CD14-positive monocyte (primary cell): Measurements from ENCODE around the gene FAM110A. TPM values are rescaled to one million over a fixed set of nuclear protein-coding genes. Genes with fewer than 3 reads are reported as not detected.
A peak's percentile ranks its signal among the peaks of the same experiment; 100 is the strongest.
"Not testable (repeated sequence)": the region's sequence is repeated elsewhere in the genome, so short reads cannot be mapped to it uniquely, and the experiment has no call there.

Source experiments
- DNase-seq, 3 donors: peaks; one replicate each; pipeline ENCODE4 v3.0.0-alpha.2; 2011 to 2022
- H2AFZ ChIP-seq: 2 replicates; pipeline ENCODE4 v1.6.0; 2012; ENCODE audit warnings: mild to moderate bottlenecking, low read depth, low read length, inconsistent platforms; ENCODE audit not compliant: insufficient read depth, poor library complexity, severe bottlenecking
- H3K27ac ChIP-seq, 2 donors: 1 replicate in 1 of 2; 2 replicates in 1 of 2; pipeline ENCODE4 v1.5.1; 2012 to 2013; ENCODE audit warnings: low read length in 2 of 2, control low read depth in 1 of 2, inconsistent platforms in 1 of 2, low read depth in 1 of 2, mild to moderate bottlenecking in 1 of 2
- H3K27me3 ChIP-seq, 2 donors: one replicate each; pipeline versions ENCODE4 v1.6.0 to v1.6.1; 2011 to 2013; ENCODE audit warnings: low read length in 2 of 2; ENCODE audit not compliant: control insufficient read depth in 2 of 2, insufficient read depth in 2 of 2
- H3K36me3 ChIP-seq, 2 donors: replicated peaks in 1 of 2; 1 replicate in 1 of 2; 2 replicates in 1 of 2; pipeline versions ENCODE4 v1.5.1 to v1.6.1; 2012 to 2013; ENCODE audit warnings: low read length in 2 of 2, control low read depth in 1 of 2, inconsistent platforms in 1 of 2, mild to moderate bottlenecking in 1 of 2; ENCODE audit not compliant: insufficient read depth in 2 of 2, control insufficient read depth in 1 of 2
- H3K4me1 ChIP-seq, 2 donors: 1 replicate in 1 of 2; 2 replicates in 1 of 2; pipeline versions ENCODE4 v1.5.1 to v1.6.1; 2012 to 2013; ENCODE audit warnings: low read length in 2 of 2, control low read depth in 1 of 2, inconsistent platforms in 1 of 2, mild to moderate bottlenecking in 1 of 2, moderate library complexity in 1 of 2; ENCODE audit not compliant: insufficient read depth in 2 of 2, control insufficient read depth in 1 of 2
- H3K4me2 ChIP-seq: replicated peaks from 2 replicates; pipeline ENCODE3; 2012; ENCODE audit warnings: low read length, moderate library complexity, mild to moderate bottlenecking; ENCODE audit not compliant: poor library complexity, severe bottlenecking; ENCODE audit errors: extremely low read depth
- H3K4me3 ChIP-seq, 3 experiments: fragments of 200-600 bp in 1 of 3; sonication (generic) in 1 of 3; replicated peaks in 1 of 3; 1 replicate in 2 of 3; 2 replicates in 1 of 3; pipeline ENCODE4 v1.5.1; 2011 to 2013; ENCODE audit warnings: low read length in 3 of 3, mild to moderate bottlenecking in 3 of 3, control low read depth in 2 of 3, low read depth in 2 of 3, inconsistent platforms in 1 of 3, moderate library complexity in 1 of 3
- H3K79me2 ChIP-seq: 2 replicates; pipeline ENCODE4 v1.6.0; 2012; ENCODE audit warnings: mild to moderate bottlenecking, control low read depth, inconsistent platforms, low read length, moderate library complexity; ENCODE audit not compliant: insufficient read depth
- H3K9ac ChIP-seq: 2 replicates; pipeline ENCODE4 v1.6.0; 2017; ENCODE audit warnings: low read length, mild to moderate bottlenecking; ENCODE audit not compliant: insufficient read depth, poor library complexity, severe bottlenecking
- H3K9me3 ChIP-seq, 2 donors: replicated peaks in 1 of 2; 1 replicate in 1 of 2; 2 replicates in 1 of 2; pipeline versions ENCODE4 v1.5.1 to v1.6.1; 2012 to 2013; ENCODE audit warnings: low read length in 2 of 2, control low read depth in 1 of 2; ENCODE audit not compliant: control insufficient read depth in 1 of 2, insufficient read depth in 1 of 2
- H4K20me1 ChIP-seq: 2 replicates; pipeline ENCODE4 v1.6.0; 2012; ENCODE audit warnings: mild to moderate bottlenecking, low read length, control low read depth, moderate library complexity; ENCODE audit not compliant: insufficient read depth
- H3K27ac Mint-ChIP-seq, 7 donors: one replicate each; pipeline ENCODE4 v1.8.0; 2020; ENCODE audit warnings: mild to moderate bottlenecking in 7 of 7, mixed read lengths in 7 of 7, moderate library complexity in 6 of 7, inconsistent platforms in 2 of 7
- H3K27me3 Mint-ChIP-seq, 3 donors: one replicate each; pipeline ENCODE4 v1.8.0; 2021 to 2022; ENCODE audit warnings: low read depth in 3 of 3, mild to moderate bottlenecking in 3 of 3, mixed read lengths in 3 of 3, moderate library complexity in 3 of 3, inconsistent platforms in 1 of 3
- H3K36me3 Mint-ChIP-seq, 2 donors: one replicate each; pipeline ENCODE4 v1.8.0; 2020; ENCODE audit warnings: mixed read lengths in 2 of 2, inconsistent platforms in 1 of 2, mild to moderate bottlenecking in 1 of 2
- H3K4me1 Mint-ChIP-seq: one replicate; pipeline ENCODE4 v1.8.0; 2020; ENCODE audit warnings: mild to moderate bottlenecking, mixed read lengths
- H3K4me3 Mint-ChIP-seq, 2 donors: one replicate each; pipeline ENCODE4 v1.8.0; 2020; ENCODE audit warnings: mild to moderate bottlenecking in 2 of 2, mixed read lengths in 2 of 2, moderate library complexity in 1 of 2
- H3K9me3 Mint-ChIP-seq, 7 donors: one replicate each; pipeline ENCODE4 v1.8.0; 2020 to 2022; ENCODE audit warnings: mixed read lengths in 7 of 7, mild to moderate bottlenecking in 6 of 7, moderate library complexity in 6 of 7, inconsistent platforms in 2 of 7
- CTCF ChIP-seq: fragments of 200-600 bp; IDR thresholded peaks from one replicate; pipeline ENCODE4 v1.8.0; 2022; ENCODE audit warnings: antibody characterized with exemption, mild to moderate bottlenecking
- WGBS: methylation state at CpG from one replicate; pipeline ENCODE4 v1.1.5; 2013; ENCODE audit warnings: missing lambda C conversion rate; ENCODE audit not compliant: insufficient coverage; 5-methylcytosine and 5-hydroxymethylcytosine counted together
- intact Hi-C, 2 donors: fragments of 100-400 bp; cut with micrococcal nuclease; formaldehyde crosslinking; loops; one replicate each; pipeline versions ENCODE4 v1.15.0 to v1.15.1; 2023
- polyA plus RNA-seq, 3 donors: library from polyadenylated mRNA; depleted of rRNA in 1 of 3; unstranded in 2 of 3; stranded (reverse) in 1 of 3; fragments of 300-500 nt in 2 of 3; fragments of >200 nt in 1 of 3; fragmentation: Illumina TruSeq in 2 of 3; gene quantifications; 1 replicate in 2 of 3; 2 replicates in 1 of 3; pipeline ENCODE4 v1.2.3, GENCODE V29; 2012 to 2021

The FAM110A gene
- polyA plus RNA-seq, 3 donors, result 13.8 to 43.2 (median 27.8) TPM

- Histone ChIP-seq H4K20me1 (no peaks in the 10 kb centered on the region), H2AFZ (no peak overlapping the region), H3K9me3 (peaks cover 0 to 3% of the 10 kb centered on the region in 2 donors), H3K4me2 (no peak overlapping the region), H3K27ac (no peak overlapping the region), H3K36me3 (no peaks in the 10 kb centered on the region), H3K9ac (no peak overlapping the region), H3K27me3 (peaks cover 0 to 4% of the 10 kb centered on the region in 2 donors), H3K4me3 (no peak overlapping the region), H3K79me2 (no peaks in the 10 kb centered on the region), H3K4me1 (no peaks in the 10 kb centered on the region)
- Mint-ChIP-seq H3K27ac (no peak overlapping the region), H3K4me3 (no peak overlapping the region), H3K36me3 (no peaks in the 10 kb centered on the region), H3K9me3 (peaks cover 6 to 16% (median 13%) of the 10 kb centered on the region in 7 donors), H3K27me3 (peaks cover 3 to 17% (median 7%) of the 10 kb centered on the region in 3 donors), H3K4me1 (no peaks in the 10 kb centered on the region)
- DNase-seq, result no peak
- WGBS, result no CpG with 5 or more reads among the region's 3 CpGs
- no peak for TF ChIP-seq CTCF
- intact Hi-C loops, result no loop called here
These were observed 31.8 kb upstream of the FAM110A start for GRCh38 chr20:801678-802077.

- Histone ChIP-seq H3K79me2 (no peaks in the 10 kb centered on the region), H2AFZ (no peak overlapping the region), H3K27ac (no peak overlapping the region), H3K4me2 (no peak overlapping the region), H3K4me1 (no peaks in the 10 kb centered on the region), H3K9me3 (peaks cover 4 to 7% of the 10 kb centered on the region in 2 donors), H3K4me3 (no peak overlapping the region), H3K27me3 (peaks cover 0 to 4% of the 10 kb centered on the region in 2 donors), H3K9ac (no peak overlapping the region), H4K20me1 (no peaks in the 10 kb centered on the region), H3K36me3 (no peaks in the 10 kb centered on the region)
- Mint-ChIP-seq H3K4me3 (no peak overlapping the region), H3K27me3 (peaks cover 4 to 23% (median 8%) of the 10 kb centered on the region in 3 donors), H3K4me1 (no peaks in the 10 kb centered on the region), H3K36me3 (no peaks in the 10 kb centered on the region), H3K27ac (no peak overlapping the region), H3K9me3 (peaks cover 8 to 22% (median 18%) of the 10 kb centered on the region in 7 donors)
- no peak for DNase-seq
- intact Hi-C loops, result no loop called here
- no peak for TF ChIP-seq CTCF
- WGBS, result no CpG with 5 or more reads among the region's 1 CpG
These were observed 27.8 kb upstream of the FAM110A start for GRCh38 chr20:805713-806112.

- H3K27me3 Mint-ChIP-seq, result peaks cover 6 to 22% (median 12%) of the 10 kb centered on the region in 3 donors
- H3K79me2 ChIP-seq, H3K27ac Mint-ChIP-seq, H3K4me1 ChIP-seq, H3K9me3 Mint-ChIP-seq, H3K27me3 ChIP-seq, H3K36me3 Mint-ChIP-seq, H3K36me3 ChIP-seq, H3K9me3 ChIP-seq, H3K9ac ChIP-seq, H4K20me1 ChIP-seq, H3K4me1 Mint-ChIP-seq, H2AFZ ChIP-seq, DNase-seq, H3K4me2 ChIP-seq, H3K27ac ChIP-seq, H3K4me3 ChIP-seq: not testable (repeated sequence)
- no CpG with 5 or more reads among the region's 13 CpGs for WGBS
- intact Hi-C loops, result loop anchor here in 1 of 2 donors (5.0 kb wide), 1 partner anchor 400 kb away; no protein-coding TSS in a partner anchor
- peak overlapping the region in 1 of 2 donors; percentile 42 for H3K4me3 Mint-ChIP-seq
These were observed 21.6 kb upstream of the FAM110A start for GRCh38 chr20:811776-812434.
